SK-MEL-5 (cell line): ENCODE measurements around the gene ZNF407. TPM values are rescaled to one million over a fixed set of nuclear protein-coding genes. Genes with fewer than 3 reads are reported as not detected.

Source experiments
- DNase-seq: peaks from one replicate; pipeline ENCODE4 v3.0.0-alpha.2; 2016; ENCODE audit warnings: low read depth, low spot score
- in situ Hi-C: cut with HindIII; loops from 2 replicates; pipeline ENCODE4 v1.10.0; 2016; ENCODE audit warnings: low sequenced_read_pairs, high pct_unique_total_duplicates, low pct_unique_long_range_greater_than_20kb
- total RNA-seq: library from RNA; depleted of rRNA; stranded (reverse); fragments of >200 nt; shearing (Covaris generic); gene quantifications from 2 replicates; pipeline ENCODE4 v1.2.3, GENCODE V29; 2014

ZNF407 gene
- total RNA-seq, 1 experiment from 2014 or later, result 9.1 TPM

- in situ Hi-C loops, result no loop called here
- no peak for DNase-seq
These were observed 337.8 kb downstream of the ZNF407 start for GRCh38 chr18:74935434-74935833.

DNA sequence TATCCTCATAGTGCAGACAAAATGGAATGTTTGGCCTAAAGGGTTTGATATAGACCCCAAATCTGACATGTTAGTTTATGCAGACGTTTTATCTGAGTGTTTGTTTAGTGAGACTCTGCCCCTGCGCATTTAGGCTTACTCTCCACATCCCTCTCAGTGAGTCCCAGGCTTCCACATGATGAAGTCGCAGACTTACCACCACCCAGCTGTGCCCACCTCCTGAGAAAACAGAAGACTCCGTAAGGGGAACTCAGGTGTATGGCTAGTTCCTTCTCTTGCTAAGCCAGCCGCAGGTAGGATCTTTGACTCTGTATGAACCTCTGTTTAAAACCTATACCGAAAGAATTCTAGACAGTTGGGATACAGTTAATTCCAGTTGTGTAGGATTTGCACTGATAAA lies 338.7 kb downstream of the ZNF407 start:
- no peak for DNase-seq
- in situ Hi-C loops, result no loop called here

DNA sequence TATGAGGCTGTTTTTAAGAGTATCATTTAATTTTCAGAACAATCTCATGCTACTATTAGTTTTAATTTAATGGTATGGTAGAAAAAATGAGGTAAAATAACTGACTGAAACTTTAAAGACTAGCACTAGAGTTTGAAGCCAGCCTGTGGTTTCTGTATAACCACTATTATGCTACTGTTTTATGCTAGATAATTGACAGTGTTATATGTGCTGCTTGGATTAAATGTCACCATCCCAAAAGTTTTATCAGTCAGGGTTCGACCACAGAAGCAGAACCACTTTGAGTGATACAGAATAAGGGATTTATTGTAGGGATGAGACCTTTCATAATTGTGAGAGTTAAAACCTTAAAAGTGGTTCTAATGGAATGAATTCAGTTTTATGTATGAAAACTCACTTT lies 339.6 kb downstream of the ZNF407 start:
- DNase-seq, result no peak
- in situ Hi-C loops, result no loop called here

DNA sequence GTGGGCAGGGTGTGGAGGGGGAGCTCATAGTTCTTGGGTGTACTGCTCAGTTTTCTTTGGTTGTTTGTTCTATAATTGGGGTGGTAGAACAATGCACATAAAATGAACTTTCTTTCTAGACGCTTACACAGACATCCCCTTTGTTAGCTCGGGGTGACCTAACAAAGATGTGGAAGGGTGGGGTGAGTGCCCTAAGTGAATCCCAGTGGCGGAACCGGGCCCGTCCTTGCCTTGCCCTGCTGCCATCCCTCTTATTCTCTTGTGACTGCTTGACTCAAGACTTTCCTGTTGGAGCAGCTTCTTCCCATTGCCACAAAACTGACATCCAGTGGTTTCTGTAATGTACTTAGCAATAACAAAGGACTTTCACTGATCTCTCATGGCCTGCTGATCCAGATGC lies 343.2 kb downstream of the ZNF407 start:
- no peak for DNase-seq
- in situ Hi-C loops, result no loop called here

DNA sequence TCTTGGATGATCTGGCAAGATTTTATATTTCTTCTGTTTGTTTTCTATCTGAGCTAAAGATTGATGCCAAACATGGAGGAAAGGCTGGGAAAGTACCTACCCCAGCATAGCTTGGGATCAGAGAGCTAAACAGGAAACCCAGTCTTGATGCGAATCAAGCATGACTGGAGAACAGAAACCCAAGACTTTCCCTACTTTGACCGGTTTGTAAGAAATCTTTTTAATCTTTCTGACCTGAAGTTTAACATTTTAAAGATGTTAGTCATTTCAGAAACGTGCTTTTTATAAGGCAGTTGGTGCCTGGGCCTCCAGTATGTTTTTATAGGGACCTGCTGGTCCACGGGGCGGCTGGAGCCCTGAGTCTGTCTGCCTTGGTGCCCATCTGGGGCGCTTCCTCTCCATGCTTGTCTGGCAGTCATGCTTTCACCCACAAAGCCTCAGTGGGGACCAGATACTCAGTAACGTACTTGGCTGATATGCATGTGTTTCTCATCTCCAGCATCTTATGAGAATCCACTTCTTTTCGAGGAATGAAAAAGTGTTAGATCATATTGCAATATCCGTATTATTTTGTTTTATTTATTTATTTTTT lies 344.7 kb downstream of the ZNF407 start:
- no peak for DNase-seq
- in situ Hi-C loops, result no loop called here

- no peak for DNase-seq
- in situ Hi-C loops, result no loop called here
These were observed 347.0 kb downstream of the ZNF407 start for GRCh38 chr18:74944676-74945075.

GRCh38 chr18:74945774-74946545 lies 348.3 kb downstream of the ZNF407 start:
- in situ Hi-C loops, result no loop called here
- no peak for DNase-seq

DNA sequence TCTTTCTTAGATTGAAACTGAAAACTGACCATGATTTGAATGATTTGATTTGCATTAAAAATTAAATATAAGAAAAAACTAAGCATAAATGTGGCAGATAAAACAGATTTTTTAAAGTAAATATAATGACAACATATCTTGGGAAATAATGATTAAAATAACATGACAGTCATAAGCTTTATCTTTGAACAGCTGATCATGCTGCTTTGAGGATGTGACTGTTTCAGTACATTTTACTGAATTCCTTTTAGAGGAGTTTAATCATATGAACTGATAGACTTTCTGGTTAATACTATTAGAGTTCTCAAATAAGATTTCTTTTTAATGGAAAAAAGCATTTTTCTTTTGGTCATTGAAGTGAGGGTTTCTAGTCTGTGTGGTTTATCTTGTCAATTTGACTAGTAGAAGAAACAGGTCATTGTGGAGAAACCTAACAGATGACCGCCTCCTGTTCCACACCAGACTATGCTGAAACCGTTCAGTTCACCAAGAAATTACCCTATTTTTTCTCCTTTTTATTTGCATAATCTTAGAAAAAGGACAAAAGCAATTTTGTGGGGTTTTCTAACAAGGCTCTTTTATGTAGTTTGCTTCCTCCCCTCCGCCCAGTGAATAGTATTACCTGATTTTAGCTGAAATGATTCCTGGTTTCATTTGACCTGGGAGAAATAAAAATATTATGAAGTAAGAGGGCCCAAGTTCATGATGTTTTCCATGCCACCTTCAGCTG lies 349.1 kb downstream of the ZNF407 start:
- in situ Hi-C loops, result no loop called here
- DNase-seq, result no peak

GRCh38 chr18:74947417-74947816 lies 349.7 kb downstream of the ZNF407 start:
- in situ Hi-C loops, result no loop called here
- DNase-seq, result no peak

GRCh38 chr18:74947875-74948274 lies 350.2 kb downstream of the ZNF407 start:
- in situ Hi-C loops, result no loop called here
- DNase-seq, result no peak

DNA sequence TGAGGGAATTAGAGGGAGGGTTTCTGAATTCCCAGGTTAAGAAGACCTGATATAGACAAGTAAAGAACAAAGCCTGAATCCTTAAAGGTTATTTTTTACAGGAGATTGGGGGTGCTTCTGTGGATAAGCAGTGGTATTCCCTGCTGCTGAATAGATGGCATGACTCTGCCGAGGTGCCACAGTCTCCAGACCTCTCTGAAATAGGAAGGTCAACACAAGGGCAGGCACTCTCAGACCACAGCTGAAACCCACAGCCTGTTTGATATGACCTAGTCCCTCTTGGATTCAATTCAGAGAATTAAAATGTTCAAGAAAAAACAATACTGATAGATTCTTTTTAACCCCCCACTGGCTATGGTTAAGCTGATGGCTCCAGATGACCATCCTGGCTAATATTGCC lies 351.9 kb downstream of the ZNF407 start:
- in situ Hi-C loops, result no loop called here

GRCh38 chr18:74950479-74950878 lies 352.8 kb downstream of the ZNF407 start:
- in situ Hi-C loops, result no loop called here
- no peak for DNase-seq

More for the DNA sequence above, 351.9 kb downstream of the ZNF407 start:
- no peak for DNase-seq

DNA sequence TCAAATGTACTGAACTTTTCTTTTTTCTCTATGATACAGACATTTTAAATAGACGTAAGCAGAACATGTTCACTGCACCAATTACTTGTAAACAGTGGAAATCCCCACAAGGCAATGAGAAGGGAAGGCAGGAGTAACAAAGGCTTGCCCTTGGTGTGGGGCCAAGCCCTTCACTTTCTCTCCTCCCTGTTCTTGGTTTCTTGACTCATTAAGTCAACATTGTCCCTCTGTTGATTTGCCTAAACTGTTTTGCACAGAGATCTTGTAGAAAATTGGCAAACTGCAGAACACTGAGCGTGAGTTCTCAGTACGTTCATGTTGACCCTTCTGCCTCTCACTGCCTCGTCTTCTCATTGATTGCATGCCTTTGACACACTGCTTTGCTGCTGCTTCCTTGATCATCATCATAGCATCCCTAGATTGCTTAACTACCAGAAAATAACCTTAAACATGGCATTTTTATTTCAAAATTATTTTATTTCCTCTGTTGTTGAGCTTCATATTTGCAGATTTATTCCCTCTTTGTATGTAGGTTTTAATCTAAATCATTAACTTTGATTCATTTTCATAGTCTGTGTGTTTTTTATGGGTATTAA lies 353.6 kb downstream of the ZNF407 start:
- DNase-seq, result no peak
- in situ Hi-C loops, result no loop called here

DNA sequence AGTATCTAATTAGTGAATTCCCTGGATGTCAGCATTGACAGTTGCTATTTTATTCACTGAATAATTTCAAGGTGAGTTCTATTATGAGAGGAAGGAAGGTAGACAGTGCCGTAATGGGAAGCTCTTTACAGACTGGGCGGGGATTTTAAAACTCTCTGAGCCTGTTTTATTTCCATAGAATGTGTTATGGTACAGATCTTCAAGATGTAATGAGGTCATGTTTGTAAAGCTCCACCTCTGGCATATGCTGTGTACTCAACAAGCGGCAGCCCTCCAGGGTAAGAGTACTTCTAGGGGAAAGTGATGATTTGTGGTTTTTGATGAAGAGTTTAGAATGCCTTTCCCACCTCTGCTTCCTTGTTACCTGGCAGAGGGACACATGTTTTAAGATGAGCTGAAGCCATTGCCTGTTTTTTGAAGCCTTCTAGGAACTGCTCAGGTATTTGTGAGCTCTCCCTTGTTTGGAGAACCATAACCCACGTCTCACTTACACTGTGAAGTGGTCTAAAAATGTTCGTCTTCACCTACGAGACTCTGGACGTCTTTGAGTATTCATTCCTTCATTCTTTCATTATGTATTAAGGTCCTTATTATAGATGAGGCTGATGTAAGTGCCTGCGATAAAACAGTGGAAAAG lies 360.0 kb downstream of the ZNF407 start:
- in situ Hi-C loops, result no loop called here
- no peak for DNase-seq

DNA sequence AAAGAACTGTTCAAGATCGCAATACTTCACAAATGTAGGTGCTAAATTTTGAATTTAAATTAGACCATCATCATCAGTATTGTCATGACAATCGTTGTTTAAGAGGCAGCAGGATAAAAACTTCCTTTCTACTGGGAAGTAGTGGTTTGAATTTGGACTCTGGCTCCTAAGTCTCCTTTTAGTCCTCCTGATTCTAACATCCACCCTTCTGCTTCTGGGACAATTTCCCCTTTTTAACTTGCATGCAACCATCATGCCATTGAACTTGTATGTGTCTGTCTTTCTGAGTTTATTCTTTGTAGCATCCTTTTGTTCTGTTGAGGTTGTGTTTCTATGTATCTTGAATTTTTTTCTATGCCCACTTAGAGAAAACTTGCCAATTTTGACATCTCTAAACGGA lies 361.5 kb downstream of the ZNF407 start:
- DNase-seq, result no peak

DNA sequence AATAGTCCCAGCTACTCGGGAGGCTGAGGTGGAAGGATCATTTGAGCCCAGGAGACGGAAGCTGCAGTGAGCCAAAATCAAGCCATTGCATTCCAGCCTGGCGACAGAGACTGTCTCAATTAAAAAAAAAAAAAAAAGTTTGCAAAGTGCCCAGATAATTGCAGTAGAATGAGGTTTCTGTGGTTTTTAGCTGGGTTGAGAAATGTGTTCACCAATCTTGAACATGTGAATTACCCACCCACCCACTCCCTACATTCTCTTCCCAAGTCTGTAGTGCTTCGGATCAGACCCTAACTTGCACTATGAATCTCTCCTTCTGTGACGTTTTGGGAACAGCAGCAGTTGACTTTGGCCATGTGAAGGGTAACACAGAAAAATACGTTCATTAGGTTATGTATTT lies 363.9 kb downstream of the ZNF407 start:
- in situ Hi-C loops, result no loop called here
- DNase-seq, result no peak

More for the DNA sequence above, 361.5 kb downstream of the ZNF407 start:
- in situ Hi-C loops, result no loop called here

DNA sequence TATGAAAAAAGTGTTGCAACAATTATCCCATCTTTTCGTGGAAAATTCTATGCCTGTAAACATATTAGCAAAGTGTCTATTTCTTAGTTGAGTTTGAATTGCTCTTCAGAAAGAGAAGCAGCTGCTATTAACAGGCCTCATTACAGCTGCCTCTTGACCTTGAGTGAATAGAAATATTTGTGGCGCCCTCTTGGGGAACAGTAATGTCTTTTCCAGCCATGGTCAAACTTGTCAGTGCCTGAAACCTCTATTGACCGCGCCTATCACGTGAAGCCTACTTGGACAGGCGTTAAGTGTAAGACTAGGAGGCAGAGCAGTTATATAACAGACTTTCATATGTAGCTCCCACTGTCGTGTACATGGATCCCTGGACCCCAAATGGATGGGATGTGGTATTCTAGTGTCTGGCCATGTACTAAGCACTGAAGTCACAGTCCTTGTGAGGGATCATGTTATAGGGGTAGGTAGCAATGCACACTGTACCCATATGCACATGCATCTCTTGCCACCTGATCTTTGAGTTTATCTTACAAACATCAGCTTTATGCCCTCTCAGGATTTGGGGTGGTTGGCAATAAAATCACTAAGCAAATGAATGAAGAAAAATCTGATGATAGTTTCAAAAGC lies 366.3 kb downstream of the ZNF407 start:
- peak; percentile 80 for DNase-seq
- in situ Hi-C loops, result no loop called here

- DNase-seq, result no peak
- in situ Hi-C loops, result no loop called here
These were observed 368.0 kb downstream of the ZNF407 start for GRCh38 chr18:74965682-74966081.
